Measurements from ENCODE around the gene MCRIP1. TPM values are rescaled to one million over a fixed set of nuclear protein-coding genes. Genes with fewer than 3 reads are reported as not detected.

The MCRIP1 gene
- total RNA-seq, 3 donors from 2014 or later (not counting 1 experiment from before 2014, with no cell fraction given), result 81.1 to 95.5 (median 84.2) TPM

- Histone ChIP-seq H3K27ac (ENCODE audit: low read length) (no peak overlapping the region), H3K9me3 (ENCODE audit: control insufficient read depth, insufficient read depth, low read length) (no peaks in the 10 kb centered on the region), H3K4me3 (ENCODE audit: low read length) (no peak overlapping the region), H3K27me3 (ENCODE audit: control insufficient read depth, insufficient read depth, low read length) (no peaks in the 10 kb centered on the region), H3K36me3 (ENCODE audit: control insufficient read depth, insufficient read depth, low read length) (peaks cover 27% of the 10 kb centered on the region), H3K4me1 (ENCODE audit: control insufficient read depth, insufficient read depth, low read length) (peaks cover 54% of the 10 kb centered on the region)
- ATAC-seq (no peak), DNase-seq (no peak)
- intact Hi-C loops (cut with micrococcal nuclease), result no loop called here
- Mint-ChIP-seq H3K4me3 (no peak overlapping the region), H3K27ac (peak overlapping the region; percentile 75 to 87), H3K27me3 (ENCODE audit: low read depth in 2 of 2) (no peaks in the 10 kb centered on the region), H3K36me3 (no peaks in the 10 kb centered on the region), H3K4me1 (peaks cover 19 to 50% of the 10 kb centered on the region in 2 donors), H3K9me3 (no peaks in the 10 kb centered on the region)
- 87% methylated on average over 27 of the region's 28 CpGs for WGBS (ENCODE audit: insufficient coverage)
- TF ChIP-seq, protein P1, sequence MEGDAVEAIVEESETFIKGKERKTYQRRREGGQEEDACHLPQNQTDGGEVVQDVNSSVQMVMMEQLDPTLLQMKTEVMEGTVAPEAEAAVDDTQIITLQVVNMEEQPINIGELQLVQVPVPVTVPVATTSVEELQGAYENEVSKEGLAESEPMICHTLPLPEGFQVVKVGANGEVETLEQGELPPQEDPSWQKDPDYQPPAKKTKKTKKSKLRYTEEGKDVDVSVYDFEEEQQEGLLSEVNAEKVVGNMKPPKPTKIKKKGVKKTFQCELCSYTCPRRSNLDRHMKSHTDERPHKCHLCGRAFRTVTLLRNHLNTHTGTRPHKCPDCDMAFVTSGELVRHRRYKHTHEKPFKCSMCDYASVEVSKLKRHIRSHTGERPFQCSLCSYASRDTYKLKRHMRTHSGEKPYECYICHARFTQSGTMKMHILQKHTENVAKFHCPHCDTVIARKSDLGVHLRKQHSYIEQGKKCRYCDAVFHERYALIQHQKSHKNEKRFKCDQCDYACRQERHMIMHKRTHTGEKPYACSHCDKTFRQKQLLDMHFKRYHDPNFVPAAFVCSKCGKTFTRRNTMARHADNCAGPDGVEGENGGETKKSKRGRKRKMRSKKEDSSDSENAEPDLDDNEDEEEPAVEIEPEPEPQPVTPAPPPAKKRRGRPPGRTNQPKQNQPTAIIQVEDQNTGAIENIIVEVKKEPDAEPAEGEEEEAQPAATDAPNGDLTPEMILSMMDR (IDR thresholded peaks at IDR 0.05), result no peak
Measured at GRCh38 chr17:81867991-81868673, 35.0 kb upstream of the MCRIP1 start.

GRCh38 chr17:81867170-81867990 lies 34.3 kb upstream of the MCRIP1 start:
- TF ChIP-seq, protein P1 (IDR thresholded peaks at IDR 0.05), result no peak
- Histone ChIP-seq H3K27ac (ENCODE audit: low read length) (peak overlapping the region; percentile 29), H3K27me3 (ENCODE audit: control insufficient read depth, insufficient read depth, low read length) (no peaks in the 10 kb centered on the region), H3K36me3 (ENCODE audit: control insufficient read depth, insufficient read depth, low read length) (peaks cover 28% of the 10 kb centered on the region), H3K4me1 (ENCODE audit: control insufficient read depth, insufficient read depth, low read length) (peaks cover 48% of the 10 kb centered on the region), H3K4me3 (ENCODE audit: low read length) (no peak overlapping the region), H3K9me3 (ENCODE audit: control insufficient read depth, insufficient read depth, low read length) (no peaks in the 10 kb centered on the region)
- no peak for ATAC-seq
- H3K4me1 Mint-ChIP-seq, result peaks cover 24 to 50% of the 10 kb centered on the region in 2 donors
- peak in 1 of 2 donors; percentile 50 for DNase-seq
- no peaks in the 10 kb centered on the region for H3K27me3 Mint-ChIP-seq (ENCODE audit: low read depth in 2 of 2)
- no peaks in the 10 kb centered on the region for H3K36me3 Mint-ChIP-seq
- H3K27ac Mint-ChIP-seq, result peak overlapping the region; percentile 75 to 87
- 58% methylated on average over 23 of the region's 23 CpGs for WGBS (ENCODE audit: insufficient coverage)
- intact Hi-C loops (cut with micrococcal nuclease), result no loop called here
- H3K4me3 Mint-ChIP-seq, result peak overlapping the region; percentile 47
- no peaks in the 10 kb centered on the region for H3K9me3 Mint-ChIP-seq

GRCh38 chr17:81866440-81867169 lies 33.5 kb upstream of the MCRIP1 start:
- intact Hi-C loops (cut with micrococcal nuclease), result no loop called here
- Histone ChIP-seq H3K4me3 (ENCODE audit: low read length) (no peak overlapping the region), H3K4me1 (ENCODE audit: control insufficient read depth, insufficient read depth, low read length) (peaks cover 47% of the 10 kb centered on the region), H3K36me3 (ENCODE audit: control insufficient read depth, insufficient read depth, low read length) (peaks cover 28% of the 10 kb centered on the region), H3K27ac (ENCODE audit: low read length) (peak overlapping the region; percentile 9), H3K9me3 (ENCODE audit: control insufficient read depth, insufficient read depth, low read length) (no peaks in the 10 kb centered on the region), H3K27me3 (ENCODE audit: control insufficient read depth, insufficient read depth, low read length) (no peaks in the 10 kb centered on the region)
- Mint-ChIP-seq H3K9me3 (no peaks in the 10 kb centered on the region), H3K27me3 (ENCODE audit: low read depth in 2 of 2) (no peaks in the 10 kb centered on the region), H3K36me3 (no peaks in the 10 kb centered on the region), H3K4me3 (peak overlapping the region; percentile 4), H3K27ac (peak overlapping the region; percentile 75 to 87), H3K4me1 (peaks cover 24 to 44% of the 10 kb centered on the region in 2 donors)
- no peak for ATAC-seq
- no peak for DNase-seq
- WGBS (ENCODE audit: insufficient coverage), result 68% methylated on average over 15 of the region's 18 CpGs
- TF ChIP-seq, protein P1 (IDR thresholded peaks at IDR 0.05), result no peak

Data from natural killer cell (primary cell).